HG03521 (cell line): ENCODE data around the gene JAKMIP3.

Source experiments
- ATAC-seq: cut with Tn5 transposase; IDR thresholded peaks from one replicate; pipeline ENCODE4 v1.9.1; 2021; ENCODE audit warnings: mild to moderate bottlenecking, moderate library complexity; ENCODE audit not compliant: unreplicated experiment

Gene JAKMIP3

GRCh38 chr10:132043861-132044695, 21.7 kb upstream of the JAKMIP3 start:
- ATAC-seq = no peak

- ATAC-seq = no peak
Measured at GRCh38 chr10:132044803-132045202, 20.9 kb upstream of the JAKMIP3 start.

DNA sequence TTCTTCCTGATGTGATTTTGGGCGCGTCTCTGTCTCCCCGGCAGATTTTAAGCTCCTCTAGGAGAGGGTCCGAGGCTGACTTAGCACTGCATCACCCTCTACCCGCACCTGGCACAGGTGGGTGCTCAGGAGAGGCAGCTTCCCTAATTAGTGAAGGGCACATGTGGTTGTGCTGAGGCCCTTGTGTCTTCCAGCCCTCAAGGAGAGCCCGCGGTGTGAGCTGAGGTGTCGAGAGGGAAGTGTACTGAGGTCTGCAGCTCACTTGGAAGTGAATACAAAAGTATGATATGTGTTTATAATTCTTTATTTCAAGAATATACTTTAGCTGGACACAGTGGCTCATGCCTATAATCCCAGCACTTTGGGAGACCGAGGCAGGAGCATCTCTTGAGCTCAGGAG, 20.4 kb upstream of the JAKMIP3 start:
- no peak for ATAC-seq

DNA sequence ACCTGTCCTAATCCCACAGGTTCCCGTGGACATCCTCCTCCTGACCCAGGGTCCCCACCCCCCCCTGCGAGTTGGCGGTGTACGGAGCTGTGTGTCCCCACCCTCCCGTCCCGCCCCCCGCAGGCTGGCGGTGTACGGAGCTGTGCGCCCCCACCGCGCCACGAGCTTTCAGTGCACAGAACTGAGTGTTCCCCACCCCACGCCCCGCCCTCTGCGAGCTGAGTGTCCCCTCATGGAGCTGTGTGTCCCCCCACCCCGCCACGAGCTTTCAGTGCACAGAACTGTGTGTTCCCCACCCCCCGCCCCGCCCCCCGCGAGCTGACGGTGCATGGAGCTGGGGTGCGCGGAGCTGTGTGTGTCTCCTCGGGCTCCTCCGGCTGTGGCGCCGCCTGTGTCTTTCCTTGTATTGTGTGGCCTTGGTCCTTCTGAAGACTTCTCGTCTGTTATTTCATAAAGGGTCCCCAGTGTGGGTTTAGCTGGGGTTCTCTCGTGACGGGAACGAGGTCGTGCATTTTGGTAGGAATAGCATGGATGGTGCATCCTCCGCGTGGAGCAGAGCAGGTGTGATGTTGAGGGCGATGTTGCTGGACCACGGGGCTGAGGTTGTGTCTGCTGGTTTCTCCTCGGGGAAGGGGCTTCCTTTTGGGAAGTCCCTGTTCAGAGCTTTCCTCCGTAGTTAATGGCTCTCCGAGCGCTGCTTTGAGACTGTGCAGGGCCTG, 18.0 kb upstream of the JAKMIP3 start:
- ATAC-seq = no peak

DNA sequence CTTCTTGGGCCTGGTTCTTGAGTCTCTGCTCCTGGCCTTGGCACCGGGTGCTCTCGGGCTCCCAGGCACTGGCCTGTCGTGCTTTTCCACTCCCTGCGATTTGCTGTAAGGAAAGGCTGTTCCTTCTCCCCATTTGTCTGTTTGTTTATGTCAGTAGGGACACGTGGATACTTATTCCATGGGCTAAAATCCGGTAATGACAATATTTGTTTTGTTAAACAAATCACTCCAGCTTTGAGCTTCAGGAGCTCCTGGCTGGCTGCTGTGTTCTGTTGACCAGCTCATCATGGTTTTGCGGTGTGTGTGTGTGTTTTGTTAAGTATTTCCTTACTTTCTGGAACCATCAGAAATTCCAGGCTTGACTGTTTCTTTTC, 17.5 kb upstream of the JAKMIP3 start:
- no peak for ATAC-seq

- no peak for ATAC-seq
Measured at GRCh38 chr10:132050191-132050590, 15.6 kb upstream of the JAKMIP3 start.

DNA sequence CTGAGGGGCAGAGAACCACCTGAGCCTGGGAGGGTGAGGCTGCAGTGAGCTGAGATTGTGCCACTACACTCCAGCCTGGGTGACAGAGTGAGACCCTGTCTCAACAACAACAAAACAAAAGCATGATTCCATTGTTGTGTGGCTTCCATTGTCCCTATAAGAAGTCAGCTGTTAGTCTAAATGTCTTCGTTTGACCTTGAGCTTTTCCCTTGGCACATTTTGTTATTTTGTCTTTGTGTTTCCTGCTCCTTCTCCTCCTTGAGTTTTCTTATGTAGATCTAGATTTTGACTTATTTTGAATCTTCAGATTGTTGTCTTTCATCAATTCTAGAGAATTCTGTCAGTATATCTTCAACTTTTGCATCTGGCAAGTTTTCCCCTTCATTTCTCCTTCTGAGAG, 13.6 kb upstream of the JAKMIP3 start:
- ATAC-seq = no peak

DNA sequence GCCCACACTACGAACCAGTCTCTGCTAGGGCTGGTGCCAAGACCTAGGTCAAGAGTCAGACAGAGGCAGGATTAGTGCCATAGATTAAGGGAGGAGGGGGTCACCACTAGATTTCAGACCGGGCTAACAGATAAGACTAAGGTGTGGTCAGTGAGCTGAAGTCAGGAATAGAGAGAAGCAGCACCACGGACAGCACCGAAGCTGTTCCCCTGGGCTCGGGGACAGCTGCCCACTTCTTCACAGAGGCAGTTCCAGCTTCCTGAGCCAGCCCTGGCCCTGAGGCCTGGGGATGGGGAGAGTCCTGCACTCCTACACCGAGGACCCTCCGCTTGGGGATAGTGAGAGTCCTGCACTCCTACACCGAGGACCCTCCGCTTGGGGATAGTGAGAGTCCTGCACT, 11.2 kb upstream of the JAKMIP3 start:
- ATAC-seq = no peak

DNA sequence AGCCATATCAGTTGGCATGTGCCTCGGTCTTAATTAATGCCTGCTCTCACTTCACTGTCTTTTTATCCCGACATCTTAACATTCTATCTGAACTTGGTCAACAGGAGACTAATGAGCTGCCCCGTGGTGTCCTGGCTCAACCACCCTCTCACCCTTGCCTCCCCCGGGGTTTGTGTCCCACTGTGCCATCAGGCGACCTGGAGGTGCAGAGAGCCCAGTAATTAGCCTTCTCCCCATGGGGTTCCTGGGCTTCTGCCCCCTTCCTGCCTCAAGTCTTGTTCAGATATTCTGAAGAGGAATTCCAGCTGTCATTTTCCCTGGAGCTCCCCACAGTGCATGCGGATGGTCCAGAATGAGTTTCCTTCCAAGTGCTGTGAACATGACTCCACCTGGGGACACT, 10.1 kb upstream of the JAKMIP3 start:
- ATAC-seq = no peak

GRCh38 chr10:132056663-132057062, 9.1 kb upstream of the JAKMIP3 start:
- ATAC-seq = no peak

DNA sequence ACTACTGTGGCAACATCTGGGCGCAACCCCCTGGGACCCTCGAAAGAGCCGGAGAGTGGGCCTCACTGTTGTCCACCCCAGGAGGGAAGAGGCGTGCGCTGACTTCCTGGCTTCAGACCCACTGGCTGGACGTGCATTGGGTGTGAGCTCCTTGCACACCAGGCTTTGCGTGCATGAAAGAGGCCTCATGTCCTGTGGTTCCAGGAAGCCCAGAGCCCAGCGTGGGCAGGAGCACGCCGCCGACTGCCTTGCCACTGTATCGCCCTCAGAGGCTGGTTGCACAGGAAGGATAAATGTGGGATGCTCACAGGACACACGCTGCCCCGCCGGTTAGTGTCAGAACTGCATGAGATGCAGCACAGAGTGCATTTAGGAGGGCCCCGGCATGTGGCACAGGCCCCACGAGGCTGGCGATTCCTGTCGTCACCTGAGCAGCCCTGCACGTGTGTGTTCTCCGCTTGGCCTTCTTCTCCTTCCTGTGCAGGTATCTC, 8.5 kb upstream of the JAKMIP3 start:
- no peak for ATAC-seq

DNA sequence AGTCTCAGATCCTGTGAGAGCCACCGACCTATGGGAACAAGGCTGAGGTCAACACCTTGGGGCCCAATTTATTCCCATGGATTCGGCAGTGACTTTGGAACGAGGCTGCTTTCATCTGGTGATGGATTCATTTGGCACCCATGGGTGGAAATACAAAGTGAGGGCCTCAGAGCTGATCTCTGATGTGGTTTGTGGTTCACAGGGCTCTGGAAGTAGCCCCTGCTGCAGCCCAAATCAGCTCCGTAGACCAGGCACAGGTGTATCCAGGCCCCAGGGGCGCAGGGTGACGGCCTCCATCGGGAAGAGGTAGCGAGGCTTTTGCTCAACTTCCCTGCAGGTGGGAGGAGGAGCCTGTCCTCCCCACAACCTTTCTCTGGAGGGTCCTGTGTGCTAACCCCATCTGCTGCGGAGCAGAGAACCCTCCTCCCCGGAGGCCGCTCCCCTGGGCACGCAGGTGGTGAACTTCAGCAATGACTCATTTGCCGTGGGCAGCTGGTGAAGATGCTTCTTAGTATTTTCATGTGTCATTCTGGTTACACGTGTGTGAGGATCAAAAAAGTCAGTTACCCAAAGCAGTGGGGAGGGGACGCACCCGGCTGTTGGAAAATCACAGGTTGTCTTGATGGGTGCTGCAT, 7.5 kb upstream of the JAKMIP3 start:
- ATAC-seq = no peak

GRCh38 chr10:132058793-132059759, 6.7 kb upstream of the JAKMIP3 start:
- ATAC-seq = no peak

DNA sequence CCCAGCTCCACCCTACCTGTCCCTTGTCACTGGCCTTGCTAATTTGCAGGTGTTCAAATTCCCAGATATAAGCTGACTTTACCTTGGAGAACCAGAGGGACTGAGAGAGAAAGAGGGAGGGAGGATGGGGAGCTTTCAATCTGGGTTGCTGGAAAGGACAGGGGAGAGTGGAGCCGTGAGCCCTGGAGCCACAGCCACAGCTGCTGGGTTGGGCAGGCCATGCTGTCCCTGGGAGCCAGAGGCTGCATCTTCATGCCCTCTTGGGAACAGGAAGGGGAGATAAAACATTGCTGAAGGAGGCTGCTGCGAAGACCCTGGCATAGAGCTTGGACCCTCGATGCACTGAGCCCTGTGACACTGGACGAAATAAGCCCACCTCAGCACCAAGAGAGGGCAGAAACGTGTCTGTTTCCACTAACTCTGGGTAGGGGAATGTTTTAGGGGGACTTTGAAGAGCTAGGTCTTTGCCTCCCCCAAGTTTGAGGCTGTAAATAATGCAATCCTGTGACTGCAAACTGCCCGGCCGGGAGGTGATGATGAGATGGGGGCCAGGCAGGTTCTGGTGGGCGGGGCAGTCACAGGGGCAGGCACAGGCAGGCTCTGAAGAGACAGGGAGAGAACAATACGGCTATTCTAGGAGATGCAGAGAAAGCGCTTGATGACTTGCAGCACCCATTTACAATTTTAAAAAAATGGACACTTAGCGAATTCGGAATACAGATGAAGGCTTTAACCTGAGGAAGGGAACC, 5.8 kb upstream of the JAKMIP3 start:
- ATAC-seq = no peak

DNA sequence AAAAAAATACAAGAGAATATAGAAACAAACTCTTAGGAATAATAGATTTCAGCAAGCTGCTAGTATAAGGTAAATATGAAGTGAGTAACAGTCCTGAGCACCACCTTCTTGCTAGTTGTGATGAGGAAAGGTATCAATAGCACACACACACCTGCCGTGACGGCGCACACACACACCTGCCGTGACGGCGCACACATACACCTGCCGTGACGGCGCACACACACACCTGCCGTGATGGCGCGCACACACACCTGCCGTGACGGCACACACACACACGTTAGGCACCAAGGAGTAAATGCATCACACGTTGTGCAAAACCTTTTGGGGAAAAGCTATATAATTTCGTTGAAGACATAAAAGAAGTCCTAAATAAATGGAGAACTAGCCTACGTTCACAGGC, 4.7 kb upstream of the JAKMIP3 start:
- no peak for ATAC-seq

DNA sequence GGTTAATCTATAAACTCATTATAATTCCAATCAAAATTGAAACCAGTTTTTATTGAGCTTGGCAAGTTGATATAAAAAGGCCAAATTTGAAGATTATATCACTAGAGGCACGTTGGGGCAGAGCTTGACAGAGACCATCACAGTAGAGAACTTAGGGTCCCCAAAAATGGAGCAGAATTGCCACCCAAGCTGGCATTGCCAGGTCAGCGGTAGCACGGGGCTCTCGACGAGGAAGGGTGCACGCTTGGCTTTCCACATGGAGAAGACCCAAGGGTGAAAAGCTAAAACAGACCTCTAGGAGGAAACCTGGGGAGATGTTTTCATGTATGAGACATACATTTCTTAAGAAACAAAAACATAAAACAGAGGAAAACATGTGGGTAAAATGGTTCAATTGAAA, 4.3 kb upstream of the JAKMIP3 start:
- no peak for ATAC-seq

DNA sequence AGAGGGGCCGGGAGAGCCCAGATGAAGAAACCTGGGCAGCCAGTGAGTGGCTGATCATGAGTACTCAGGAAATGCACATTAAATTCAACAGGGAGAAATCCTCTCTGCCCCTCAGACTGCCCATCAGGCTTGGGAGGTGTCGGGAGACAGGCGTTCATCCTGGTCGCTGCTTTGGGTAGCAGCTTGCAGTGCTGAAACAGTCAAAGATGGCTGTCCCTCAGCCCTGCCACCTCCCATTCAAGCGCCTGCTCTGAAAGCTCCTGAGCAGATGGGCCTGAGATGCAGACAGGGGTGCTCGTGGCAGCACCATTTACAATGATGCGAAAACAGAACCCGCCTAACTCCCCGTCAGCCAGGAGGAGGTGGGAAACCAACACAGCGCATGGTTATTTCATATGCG, 3.6 kb upstream of the JAKMIP3 start:
- ATAC-seq = no peak

- ATAC-seq = no peak
Measured at GRCh38 chr10:132062641-132063390, 2.9 kb upstream of the JAKMIP3 start.

DNA sequence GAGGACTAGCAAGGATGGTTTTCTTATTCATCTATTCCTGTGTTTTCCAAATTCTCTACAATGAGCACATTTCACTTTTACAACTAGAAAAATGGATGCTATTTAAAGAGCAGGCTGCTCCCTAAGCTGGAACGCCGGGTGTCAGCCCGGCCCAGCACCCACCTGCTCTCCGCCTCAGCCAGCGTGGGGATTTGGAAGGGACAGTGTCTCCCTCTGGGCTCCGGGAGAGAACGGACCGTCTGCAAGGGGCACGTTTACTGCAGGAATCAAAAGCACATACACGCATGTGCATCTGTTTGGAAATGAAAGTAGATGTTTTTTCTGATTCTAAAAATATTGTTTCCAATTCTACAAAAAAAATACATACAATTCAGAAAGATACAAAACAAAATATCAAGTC, 2.3 kb upstream of the JAKMIP3 start:
- ATAC-seq = no peak
